Measurements from ENCODE around the gene PIGV.

The PIGV gene

DNA sequence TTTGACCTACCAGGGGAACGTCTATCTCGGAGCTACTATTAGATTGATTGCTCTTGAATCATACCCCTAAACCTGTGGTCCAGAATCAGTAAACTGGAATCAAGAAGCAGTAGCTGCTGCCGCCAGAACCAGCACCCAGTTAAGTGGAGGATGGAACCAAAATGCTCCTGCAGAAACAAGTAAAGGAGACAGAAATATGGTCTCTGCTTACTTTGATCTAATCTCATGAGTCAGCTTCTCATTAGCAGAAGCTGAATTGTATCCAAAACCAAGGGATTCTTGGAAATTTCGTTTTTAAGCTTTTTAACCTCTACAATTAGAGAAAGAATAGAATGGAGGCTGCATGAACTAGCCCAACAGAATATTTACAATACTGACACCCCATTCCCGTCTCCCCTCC is 42.6 kb upstream of the PIGV start:
- H3K27ac ChIP-seq = no peak overlapping the region
- TF ChIP-seq, protein P1, sequence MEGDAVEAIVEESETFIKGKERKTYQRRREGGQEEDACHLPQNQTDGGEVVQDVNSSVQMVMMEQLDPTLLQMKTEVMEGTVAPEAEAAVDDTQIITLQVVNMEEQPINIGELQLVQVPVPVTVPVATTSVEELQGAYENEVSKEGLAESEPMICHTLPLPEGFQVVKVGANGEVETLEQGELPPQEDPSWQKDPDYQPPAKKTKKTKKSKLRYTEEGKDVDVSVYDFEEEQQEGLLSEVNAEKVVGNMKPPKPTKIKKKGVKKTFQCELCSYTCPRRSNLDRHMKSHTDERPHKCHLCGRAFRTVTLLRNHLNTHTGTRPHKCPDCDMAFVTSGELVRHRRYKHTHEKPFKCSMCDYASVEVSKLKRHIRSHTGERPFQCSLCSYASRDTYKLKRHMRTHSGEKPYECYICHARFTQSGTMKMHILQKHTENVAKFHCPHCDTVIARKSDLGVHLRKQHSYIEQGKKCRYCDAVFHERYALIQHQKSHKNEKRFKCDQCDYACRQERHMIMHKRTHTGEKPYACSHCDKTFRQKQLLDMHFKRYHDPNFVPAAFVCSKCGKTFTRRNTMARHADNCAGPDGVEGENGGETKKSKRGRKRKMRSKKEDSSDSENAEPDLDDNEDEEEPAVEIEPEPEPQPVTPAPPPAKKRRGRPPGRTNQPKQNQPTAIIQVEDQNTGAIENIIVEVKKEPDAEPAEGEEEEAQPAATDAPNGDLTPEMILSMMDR (conservative IDR thresholded peaks at IDR 0.05) = no peak

DNA sequence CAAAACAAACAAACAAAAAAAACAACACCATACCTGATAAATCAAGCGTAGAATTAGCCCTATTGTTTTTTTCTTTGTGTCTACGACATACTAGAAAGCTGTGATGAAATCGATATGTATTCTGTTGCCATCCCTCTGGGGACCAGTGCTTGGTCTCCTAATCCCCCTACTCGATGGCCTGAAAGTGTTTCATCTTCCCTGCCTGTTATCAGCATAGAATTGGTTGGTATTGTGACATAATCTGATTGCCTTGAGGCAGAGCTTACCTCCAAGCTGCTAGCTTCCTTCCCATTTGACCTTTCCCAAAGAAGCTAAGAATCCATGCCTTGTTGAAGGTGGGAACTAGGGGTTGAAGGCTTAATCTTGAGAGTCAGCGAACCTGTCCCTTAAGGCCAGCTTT is 40.7 kb upstream of the PIGV start:
- no peak overlapping the region for H3K27ac ChIP-seq
- TF ChIP-seq ZFX (IDR thresholded peaks at IDR 0.05) = no peak
- TF ChIP-seq, protein P1 (conservative IDR thresholded peaks at IDR 0.05) = no peak

DNA sequence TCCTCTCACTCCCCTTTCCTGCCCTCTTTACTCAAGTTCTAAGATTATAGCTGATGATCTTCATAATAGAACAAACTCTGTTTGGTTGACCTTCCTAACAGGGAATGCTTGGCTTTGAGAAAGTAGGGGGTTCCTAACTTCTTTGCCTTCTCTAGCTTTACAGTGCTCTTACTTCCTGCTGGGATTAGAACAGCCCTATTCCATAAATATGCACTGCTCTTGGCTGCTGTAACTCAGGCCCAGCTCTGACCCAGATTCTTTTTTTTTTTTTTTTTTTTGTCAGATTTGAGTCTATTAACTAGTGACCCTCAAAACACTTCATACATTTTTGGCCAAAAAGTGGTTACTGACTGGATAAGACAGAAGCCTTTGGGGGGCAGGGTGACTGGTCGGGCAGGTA is 39.4 kb upstream of the PIGV start:
- H3K27ac ChIP-seq = no peak overlapping the region
- no peak for TF ChIP-seq ZFX (IDR thresholded peaks at IDR 0.05)
- TF ChIP-seq, protein P1 (conservative IDR thresholded peaks at IDR 0.05) = no peak

DNA sequence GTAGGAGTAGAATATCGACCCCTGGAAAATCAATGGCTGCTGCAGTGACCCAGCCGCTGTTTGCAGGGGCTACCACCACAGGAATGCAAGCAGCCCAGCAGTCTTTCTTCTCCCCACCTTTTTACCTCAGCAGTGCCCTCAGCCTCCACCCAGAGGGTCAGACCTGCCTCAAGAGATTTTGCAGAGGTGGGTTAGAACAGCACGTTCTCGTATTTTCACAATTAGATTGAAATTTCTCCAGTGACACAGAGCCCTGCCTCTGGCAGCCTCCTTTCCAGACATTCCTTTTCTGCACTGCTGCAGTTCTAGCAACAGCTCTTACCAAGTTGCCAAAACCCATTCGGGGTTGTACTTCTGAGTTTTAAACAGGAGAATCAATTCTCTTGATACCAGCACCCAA is 38.3 kb upstream of the PIGV start:
- H3K27ac ChIP-seq = no peak overlapping the region
- TF ChIP-seq, protein P1 (conservative IDR thresholded peaks at IDR 0.05) = no peak

DNA sequence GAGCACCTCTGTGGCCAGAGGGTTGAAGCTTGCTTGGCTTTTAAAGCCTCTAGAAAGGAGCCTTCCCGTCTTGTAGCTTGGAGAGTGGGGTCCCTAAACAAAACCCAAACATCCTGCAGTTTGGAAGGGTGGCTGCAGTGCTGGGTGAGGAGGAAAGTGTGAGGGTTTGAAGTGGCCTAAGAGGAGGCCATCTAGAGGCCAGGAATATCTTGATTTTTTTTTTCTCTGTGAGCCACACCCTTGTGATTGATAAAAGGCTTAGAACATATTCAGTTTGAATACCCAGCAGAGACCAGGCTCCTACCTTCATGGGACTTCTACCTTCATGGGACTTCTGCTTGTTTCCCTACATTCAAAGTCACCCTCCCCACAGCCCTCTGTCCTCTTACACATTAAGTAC is 37.3 kb upstream of the PIGV start:
- no peak for TF ChIP-seq ZFX (IDR thresholded peaks at IDR 0.05)
- TF ChIP-seq, protein P1 (conservative IDR thresholded peaks at IDR 0.05) = no peak
- H3K27ac ChIP-seq = no peak overlapping the region

DNA sequence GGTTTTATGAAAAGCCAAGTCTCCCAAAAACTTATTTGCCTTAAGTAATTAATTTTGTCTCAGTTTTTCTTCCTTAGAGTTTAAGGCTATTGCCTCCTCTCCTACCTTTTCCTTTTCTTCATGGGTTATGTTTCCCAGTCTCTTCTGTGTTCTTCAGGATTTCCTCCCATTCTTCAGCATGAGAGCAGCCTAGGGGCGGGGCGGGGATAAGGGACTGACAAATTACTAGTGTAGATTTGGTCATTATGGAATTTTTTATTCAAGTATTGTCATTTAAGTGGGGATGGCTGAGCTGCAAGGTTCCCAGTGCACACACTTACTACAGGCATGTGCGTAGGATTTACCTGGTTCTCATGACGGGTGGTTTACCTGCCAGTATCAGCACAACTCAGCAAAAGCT is 35.2 kb upstream of the PIGV start:
- TF ChIP-seq, protein P1 (conservative IDR thresholded peaks at IDR 0.05) = no peak
- TF ChIP-seq ZFX (IDR thresholded peaks at IDR 0.05) = no peak
- H3K27ac ChIP-seq = no peak overlapping the region

DNA sequence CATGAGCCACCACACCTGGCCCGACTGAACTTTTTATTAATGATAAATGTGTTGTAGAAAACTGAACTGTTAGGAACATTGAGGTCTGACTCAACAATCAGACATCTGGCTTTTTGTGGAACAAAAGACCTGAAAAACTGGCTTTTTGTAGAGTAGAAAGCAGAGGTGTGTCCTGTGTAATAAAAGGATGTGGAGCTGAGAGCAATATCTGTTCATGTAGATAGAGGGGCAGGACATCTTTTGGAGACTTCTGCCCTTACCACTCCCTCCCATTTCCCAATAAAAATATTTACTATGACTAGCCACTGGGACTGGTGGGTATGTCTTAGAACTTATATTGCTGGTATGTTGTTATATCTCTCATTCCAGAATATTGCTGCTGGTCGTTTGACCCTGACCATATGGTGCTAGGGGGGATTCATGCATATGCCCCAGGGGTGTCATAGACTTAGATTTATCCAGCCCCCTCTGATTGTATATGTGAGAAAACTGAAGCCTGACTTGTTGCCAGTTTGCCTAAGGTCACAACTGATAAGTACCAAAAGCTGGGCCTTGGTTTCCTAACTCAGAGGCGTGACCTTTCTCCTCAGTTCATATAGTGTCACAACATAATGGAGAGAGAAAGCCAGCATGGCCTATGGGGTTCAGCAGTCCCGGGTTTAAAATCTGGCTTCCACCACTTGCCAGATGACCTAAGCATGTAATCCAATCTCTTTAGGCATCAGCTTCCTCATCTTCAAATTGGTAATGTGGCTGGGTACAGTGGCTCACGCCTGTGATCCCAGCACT is 33.5 kb upstream of the PIGV start:
- TF ChIP-seq, protein P1 (conservative IDR thresholded peaks at IDR 0.05) = no peak
- H3K27ac ChIP-seq = 0 out of 2 replicates have a peak overlapping the region, but pooled peaks have one; percentile 14

All from C4-2B (cell line).